ENCODE data around the gene ACP5. TPM values are rescaled to one million over a fixed set of nuclear protein-coding genes. Genes with fewer than 3 reads are reported as not detected.
"Not testable (repeated sequence)": the region's sequence is repeated elsewhere in the genome, so short reads cannot be mapped to it uniquely, and the experiment has no call there.

ACP5 gene
- total RNA-seq, 1 donor = 0.43 TPM

GRCh38 chr19:11580116-11580515 is 2.7 kb upstream of the ACP5 start:
- no peak overlapping the region for H3K4me3 ChIP-seq (ENCODE audit: low read depth, low read length)
- TF ChIP-seq CTCF (IDR thresholded peaks at IDR 0.05; ENCODE audit: insufficient read depth, low read depth, low read length) = no peak
- DNase-seq (ENCODE audit: low read depth) = no peak

GRCh38 chr19:11578258-11579142 is 1.1 kb upstream of the ACP5 start:
- H3K4me3 ChIP-seq (ENCODE audit: low read depth, low read length) = no peak overlapping the region
- DNase-seq (ENCODE audit: low read depth) = peak; percentile 32
- TF ChIP-seq CTCF (IDR thresholded peaks at IDR 0.05; ENCODE audit: insufficient read depth, low read depth, low read length) = no peak

GRCh38 chr19:11576227-11576626 is 1.2 kb downstream of the ACP5 start:
- no peak for DNase-seq (ENCODE audit: low read depth)
- no peak overlapping the region for H3K4me3 ChIP-seq (ENCODE audit: low read depth, low read length)
- no peak for TF ChIP-seq CTCF (IDR thresholded peaks at IDR 0.05; ENCODE audit: insufficient read depth, low read depth, low read length)

GRCh38 chr19:11574689-11575088 is 2.8 kb downstream of the ACP5 start:
- DNase-seq (ENCODE audit: low read depth) = no peak
- no peak overlapping the region for H3K4me3 ChIP-seq (ENCODE audit: low read depth, low read length)
- no peak for TF ChIP-seq CTCF (IDR thresholded peaks at IDR 0.05; ENCODE audit: insufficient read depth, low read depth, low read length)

GRCh38 chr19:11573763-11574162 is 3.7 kb downstream of the ACP5 start:
- not testable (repeated sequence) for H3K4me3 ChIP-seq (ENCODE audit: low read depth, low read length); DNase-seq (ENCODE audit: low read depth)

- not testable (repeated sequence) for DNase-seq (ENCODE audit: low read depth); H3K4me3 ChIP-seq (ENCODE audit: low read depth, low read length)
Measured at GRCh38 chr19:11573354-11573753, 4.1 kb downstream of the ACP5 start.

GRCh38 chr19:11570039-11570462 is 7.4 kb downstream of the ACP5 start:
- TF ChIP-seq CTCF (IDR thresholded peaks at IDR 0.05; ENCODE audit: insufficient read depth, low read depth, low read length) = no peak
- no peak for DNase-seq (ENCODE audit: low read depth)
- H3K4me3 ChIP-seq (ENCODE audit: low read depth, low read length) = no peak overlapping the region

GRCh38 chr19:11566164-11566563 is 11.3 kb downstream of the ACP5 start:
- H3K4me3 ChIP-seq (ENCODE audit: low read depth, low read length) = no peak overlapping the region
- DNase-seq (ENCODE audit: low read depth) = no peak
- no peak for TF ChIP-seq CTCF (IDR thresholded peaks at IDR 0.05; ENCODE audit: insufficient read depth, low read depth, low read length)

- not testable (repeated sequence) for H3K4me3 ChIP-seq (ENCODE audit: low read depth, low read length); DNase-seq (ENCODE audit: low read depth)
Measured at GRCh38 chr19:11565649-11565980, 11.8 kb downstream of the ACP5 start.

GRCh38 chr19:11564082-11564807 is 13.2 kb downstream of the ACP5 start:
- not testable (repeated sequence) for H3K4me3 ChIP-seq (ENCODE audit: low read depth, low read length); DNase-seq (ENCODE audit: low read depth)
